OCI-LY1 (cell line): ENCODE results near the gene KIF15.

ENCODE experiments used
- H2AFZ ChIP-seq: fragments of 200-600 bp; sonication (generic), shearing (Covaris generic); 2 replicates; pipeline ENCODE4 v1.6.0; 2014; ENCODE audit warnings: antibody characterized with exemption, mild to moderate bottlenecking, low read length
- H3F3A ChIP-seq: fragments of 200-600 bp; sonication (generic), shearing (Covaris generic); 2 replicates; pipeline ENCODE4 v1.6.0; 2014; ENCODE audit warnings: mild to moderate bottlenecking, antibody characterized with exemption, low read length, moderate library complexity; ENCODE audit not compliant: insufficient read depth
- H3K27ac ChIP-seq: fragments of 200-600 bp; sonication (generic); 2 replicates; pipeline ENCODE4 v1.5.1; 2014; ENCODE audit warnings: low read length, mixed run types, mild to moderate bottlenecking, low read depth; ENCODE audit not compliant: poor library complexity, severe bottlenecking
- H3K27me3 ChIP-seq: fragments of 200-600 bp; sonication (generic); 2 replicates; pipeline ENCODE4 v1.6.0; 2014; ENCODE audit warnings: antibody characterized with exemption, mild to moderate bottlenecking, low read length, moderate library complexity; ENCODE audit not compliant: insufficient read depth
- H3K36me3 ChIP-seq: fragments of 200-600 bp; sonication (generic); 2 replicates; pipeline ENCODE4 v1.6.1; 2014; ENCODE audit warnings: mild to moderate bottlenecking, antibody characterized with exemption, low read length, moderate library complexity, mixed read lengths; ENCODE audit not compliant: insufficient read depth
- H3K4me1 ChIP-seq: fragments of 200-600 bp; sonication (generic); 2 replicates; pipeline ENCODE4 v1.5.1; 2014; ENCODE audit warnings: mild to moderate bottlenecking, low read length, moderate library complexity; ENCODE audit not compliant: insufficient read depth, severe bottlenecking
- H3K4me2 ChIP-seq: fragments of 200-600 bp; sonication (generic), shearing (Covaris generic); 2 replicates; pipeline ENCODE4 v1.6.1; 2014; ENCODE audit warnings: low read length
- H3K4me3 ChIP-seq: fragments of 200-600 bp; sonication (generic); 2 replicates; pipeline ENCODE4 v1.5.1; 2014; ENCODE audit warnings: low read length, low read depth, mild to moderate bottlenecking, mixed read lengths; ENCODE audit not compliant: poor library complexity, severe bottlenecking
- H3K79me2 ChIP-seq: fragments of 200-600 bp; shearing (Covaris generic); 2 replicates; pipeline ENCODE4 v1.6.1; 2016; ENCODE audit warnings: mixed run types, low read length, mixed read lengths; ENCODE audit not compliant: insufficient read depth
- H3K9ac ChIP-seq: fragments of 200-600 bp; sonication (generic), shearing (Covaris generic); 2 replicates; pipeline ENCODE4 v1.6.1; 2014; ENCODE audit warnings: mild to moderate bottlenecking, low read length, mixed read lengths
- H3K9me2 ChIP-seq: fragments of 200-600 bp; sonication (generic), shearing (Covaris generic); 2 replicates; pipeline ENCODE4 v1.6.1; 2014; ENCODE audit warnings: low read depth, mild to moderate bottlenecking, low read length, mixed read lengths
- H3K9me3 ChIP-seq: fragments of 200-600 bp; shearing (Covaris generic); 2 replicates; pipeline ENCODE4 v1.6.1; 2014; ENCODE audit warnings: low read length, mixed read lengths
- H4K20me1 ChIP-seq: fragments of 200-600 bp; sonication (generic), shearing (Covaris generic); 2 replicates; pipeline ENCODE4 v1.6.0; 2016; ENCODE audit warnings: mild to moderate bottlenecking, low read length; ENCODE audit not compliant: insufficient read depth
- CTCF ChIP-seq: fragments of 200-600 bp; sonication (generic), shearing (Covaris generic); IDR thresholded peaks from 2 replicates; pipeline ENCODE4 v1.5.1; 2017; ENCODE audit warnings: mild to moderate bottlenecking, antibody characterized with exemption, low read length, moderate library complexity, mixed read lengths
- EZH2 ChIP-seq: fragments of 200-600 bp; sonication (generic), shearing (Covaris generic); IDR thresholded peaks from 2 replicates; pipeline ENCODE4 v1.8.0; 2017; ENCODE audit warnings: borderline replicate concordance, mixed run types, mild to moderate bottlenecking, antibody characterized with exemption, low read length, moderate library complexity, mixed read lengths

Gene KIF15

DNA sequence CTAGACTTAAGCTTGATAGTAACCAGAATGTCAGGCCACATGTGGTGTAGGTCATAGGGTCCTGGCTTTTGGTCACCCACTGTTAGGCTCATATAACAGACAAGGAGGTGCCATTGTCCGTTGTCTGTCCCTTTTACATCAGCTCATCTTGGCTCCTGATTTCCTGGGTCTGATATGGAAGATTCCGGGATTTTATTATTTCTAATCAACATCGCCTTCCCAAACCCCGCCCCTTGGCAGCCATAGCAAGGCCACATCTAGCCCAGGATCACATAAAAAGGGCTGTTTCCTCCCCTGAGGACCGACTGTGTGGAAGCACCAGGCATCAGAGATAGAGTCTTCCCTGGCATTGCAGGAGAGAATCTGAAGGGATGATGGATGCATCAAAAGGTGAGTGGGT is 112.7 kb downstream of the KIF15 start, which contains the start of gene TGM4:
Gene TGM4 (plus strand): TSS at position 301 of the 400 bp plus-strand sequence. CDS start 71 bp downstream, at position 372.
- H3K9me3 ChIP-seq = no peaks in the 10 kb centered on the region
- no peaks in the 10 kb centered on the region for H3K36me3 ChIP-seq
- no peak within 1 kb of the TSS for H3K4me3 ChIP-seq
- no peak within 1 kb of the TSS for H3K27ac ChIP-seq
- H3K27me3 ChIP-seq = no peaks in the 10 kb centered on the region
- H3K9ac ChIP-seq = no peak within 1 kb of the TSS
- H3F3A ChIP-seq = no peaks in the 10 kb centered on the region
- H3K4me2 ChIP-seq = no peak within 1 kb of the TSS
- no peaks in the 10 kb centered on the region for H4K20me1 ChIP-seq
- H3K4me1 ChIP-seq = no peaks in the 10 kb centered on the region
- TF ChIP-seq CTCF (no peak), EZH2 (no peak)
- H3K9me2 ChIP-seq = no peaks in the 10 kb centered on the region
- H2AFZ ChIP-seq = no peak within 1 kb of the TSS
- H3K79me2 ChIP-seq = no peaks in the 10 kb centered on the region

GRCh38 chr3:44875596-44875995 is 114.0 kb downstream of the KIF15 start:
- no peaks in the 10 kb centered on the region for H4K20me1 ChIP-seq
- no peak overlapping the region for H3K9ac ChIP-seq
- H3K36me3 ChIP-seq = no peaks in the 10 kb centered on the region
- H3K27me3 ChIP-seq = no peaks in the 10 kb centered on the region
- H3K4me2 ChIP-seq = no peak overlapping the region
- H3K4me1 ChIP-seq = no peaks in the 10 kb centered on the region
- H3K4me3 ChIP-seq = no peak overlapping the region
- no peaks in the 10 kb centered on the region for H3K9me3 ChIP-seq
- no peaks in the 10 kb centered on the region for H3K9me2 ChIP-seq
- H3F3A ChIP-seq = no peaks in the 10 kb centered on the region
- H3K27ac ChIP-seq = no peak overlapping the region
- TF ChIP-seq EZH2 = no peak
- no peak for TF ChIP-seq CTCF
- no peaks in the 10 kb centered on the region for H3K79me2 ChIP-seq
- H2AFZ ChIP-seq = no peak overlapping the region

DNA sequence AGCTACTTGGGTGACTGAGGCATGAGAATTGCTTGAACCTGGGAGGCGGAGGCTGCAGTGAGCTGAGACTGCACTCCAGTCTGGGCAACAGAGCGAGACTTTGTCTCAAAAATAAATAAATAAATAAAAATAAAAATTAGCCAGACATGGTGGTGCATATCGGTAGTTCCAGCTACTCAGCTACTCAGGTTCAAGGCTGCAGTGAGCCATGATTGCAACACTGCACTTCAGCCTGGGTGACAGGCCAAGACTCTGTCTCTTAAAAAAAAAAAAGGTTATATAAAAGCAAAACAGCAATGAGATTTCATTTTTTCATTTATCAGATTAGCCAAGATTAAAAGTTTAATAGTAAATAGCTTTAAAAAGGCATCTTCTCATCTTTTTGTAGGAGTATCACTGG is 115.7 kb downstream of the KIF15 start:
- H3K9ac ChIP-seq = no peak overlapping the region
- H3K27me3 ChIP-seq = no peaks in the 10 kb centered on the region
- H3K36me3 ChIP-seq = no peaks in the 10 kb centered on the region
- H3K9me2 ChIP-seq = no peaks in the 10 kb centered on the region
- no peak overlapping the region for H2AFZ ChIP-seq
- no peaks in the 10 kb centered on the region for H4K20me1 ChIP-seq
- TF ChIP-seq EZH2 (no peak), CTCF (no peak)
- no peak overlapping the region for H3K27ac ChIP-seq
- H3K4me2 ChIP-seq = no peak overlapping the region
- H3K4me3 ChIP-seq = no peak overlapping the region
- H3K4me1 ChIP-seq = no peaks in the 10 kb centered on the region
- H3F3A ChIP-seq = no peaks in the 10 kb centered on the region
- H3K79me2 ChIP-seq = no peaks in the 10 kb centered on the region
- no peaks in the 10 kb centered on the region for H3K9me3 ChIP-seq
